Right renal cortex interstitium (tissue), 3 donors: Measurements from ENCODE around the gene KNTC1. TPM values are rescaled to one million over a fixed set of nuclear protein-coding genes. Genes with fewer than 3 reads are reported as not detected.
"Not testable (repeated sequence)": the region's sequence is repeated elsewhere in the genome, so short reads cannot be mapped to it uniquely, and the experiment has no call there.

Source experiments
- DNase-seq, 3 donors: peaks; one replicate each; pipeline ENCODE4 v3.0.0-alpha.2; 2013; ENCODE audit warnings: low read depth in 3 of 3, low spot score in 2 of 3
- polyA plus RNA-seq, 3 donors: library from polyadenylated mRNA; unstranded; fragments of 120-200 nt; gene quantifications; one replicate each; pipeline ENCODE4 v1.2.1, GENCODE V29; 2013; ENCODE audit not compliant: insufficient read length in 3 of 3

Gene KNTC1
- polyA plus RNA-seq, 3 donors, result 31.6 to 37.1 (median 32.3) TPM

DNA sequence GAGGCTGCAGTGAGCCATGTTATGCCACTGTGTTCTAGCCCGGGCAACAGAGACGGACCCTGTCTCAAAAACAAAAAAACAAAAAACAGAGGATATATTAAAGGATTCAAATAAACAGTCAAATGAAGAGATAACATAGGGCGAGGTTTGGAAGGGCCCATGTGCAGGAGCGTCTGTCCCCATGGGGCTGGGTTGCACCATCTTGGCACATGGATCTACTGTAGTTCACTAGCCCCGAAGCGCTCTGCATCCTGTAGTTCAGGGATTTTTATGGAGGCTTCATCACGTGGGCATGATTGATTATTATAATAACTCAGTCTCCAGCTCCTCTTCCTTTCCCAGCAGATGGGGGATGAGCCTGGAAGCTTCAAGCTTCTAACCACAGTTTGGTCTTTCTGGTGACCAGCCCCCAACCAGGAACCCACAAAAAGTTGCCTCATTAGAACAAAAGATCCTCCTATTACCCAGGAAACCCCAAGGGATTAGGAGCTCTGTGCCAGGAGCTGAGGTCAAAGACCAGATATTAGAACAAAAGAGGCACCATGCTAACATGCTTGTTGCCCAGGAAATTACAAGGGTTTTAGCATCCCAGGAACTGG, 116.3 kb downstream of the KNTC1 start:
- DNase-seq, result no peak

DNA sequence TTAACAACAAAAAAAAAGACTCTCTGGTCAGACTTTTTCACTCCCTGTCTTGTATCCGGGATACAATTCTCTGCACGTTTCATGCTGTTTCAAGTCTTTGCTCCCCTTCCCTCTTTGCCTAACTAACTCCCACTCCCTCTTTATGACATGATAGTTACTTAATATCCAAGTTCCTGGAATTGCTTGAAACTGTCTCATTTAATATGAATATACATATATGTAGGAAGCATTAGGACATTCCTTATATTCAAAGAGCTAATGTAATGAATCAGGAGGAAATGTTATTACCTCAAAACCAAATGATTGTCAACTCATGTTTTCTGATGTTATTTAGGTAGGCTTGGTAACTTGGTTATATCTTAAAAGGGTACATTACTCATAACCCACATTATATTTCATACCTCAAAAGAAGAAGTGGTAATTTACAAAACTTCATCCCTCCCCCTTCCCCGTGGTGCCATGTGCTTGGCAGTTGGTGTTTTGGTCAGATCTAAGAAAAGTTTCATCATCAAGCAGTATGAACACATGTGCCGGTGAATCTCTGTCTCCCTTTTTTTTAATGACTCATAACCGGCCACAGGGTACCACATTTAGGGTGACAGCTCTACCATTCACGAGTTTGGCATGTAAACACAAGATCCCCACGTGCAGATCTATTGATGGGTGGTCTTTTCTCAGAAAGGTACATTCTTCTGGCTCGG, 119.6 kb downstream of the KNTC1 start:
- no peak for DNase-seq

GRCh38 chr12:122651520-122652224, 124.6 kb downstream of the KNTC1 start:
- no peak for DNase-seq

DNA sequence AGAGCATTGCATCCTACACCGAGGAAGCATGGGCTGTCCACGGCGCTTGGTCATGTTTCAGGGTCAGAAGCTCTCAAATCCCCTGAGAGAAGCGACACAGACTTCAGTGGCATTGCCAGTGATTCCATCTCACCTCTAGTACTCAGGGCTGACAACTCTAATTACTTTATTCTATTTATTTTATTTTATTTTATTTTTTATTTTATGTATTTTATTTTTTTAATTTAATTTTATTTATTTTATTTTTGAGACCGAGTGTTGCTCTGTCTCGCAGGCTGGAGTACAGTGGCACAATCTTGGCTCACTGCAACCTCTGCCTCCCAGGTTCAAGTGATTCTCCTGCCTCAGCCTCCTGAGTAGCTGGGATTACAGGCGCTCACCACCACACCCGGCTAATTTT, 126.2 kb downstream of the KNTC1 start:
- not testable (repeated sequence) for DNase-seq

- DNase-seq, result no peak
These were observed 129.2 kb downstream of the KNTC1 start for GRCh38 chr12:122656298-122656697.

- DNase-seq, result no peak
These were observed 132.5 kb downstream of the KNTC1 start for GRCh38 chr12:122659579-122659978.

DNA sequence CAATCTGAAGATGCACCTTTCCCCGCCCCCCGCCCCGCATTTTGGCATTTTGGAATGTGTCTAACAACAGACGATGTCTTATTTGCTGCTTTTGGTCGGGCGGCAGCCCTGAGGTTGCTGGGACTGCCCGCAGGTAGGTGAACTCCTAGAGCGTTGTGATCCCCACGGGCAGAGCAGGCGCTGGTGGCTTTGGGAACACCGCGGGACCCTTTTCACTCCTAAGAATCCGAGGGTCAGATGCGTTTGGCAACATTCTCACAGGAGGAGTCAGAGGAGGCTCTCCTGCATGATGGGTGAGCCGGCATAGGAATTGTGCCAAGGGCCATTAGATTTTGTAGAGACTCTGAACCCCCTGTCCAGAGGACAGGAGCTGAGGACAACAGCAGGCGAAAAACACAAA, 134.2 kb downstream of the KNTC1 start:
- no peak for DNase-seq

DNA sequence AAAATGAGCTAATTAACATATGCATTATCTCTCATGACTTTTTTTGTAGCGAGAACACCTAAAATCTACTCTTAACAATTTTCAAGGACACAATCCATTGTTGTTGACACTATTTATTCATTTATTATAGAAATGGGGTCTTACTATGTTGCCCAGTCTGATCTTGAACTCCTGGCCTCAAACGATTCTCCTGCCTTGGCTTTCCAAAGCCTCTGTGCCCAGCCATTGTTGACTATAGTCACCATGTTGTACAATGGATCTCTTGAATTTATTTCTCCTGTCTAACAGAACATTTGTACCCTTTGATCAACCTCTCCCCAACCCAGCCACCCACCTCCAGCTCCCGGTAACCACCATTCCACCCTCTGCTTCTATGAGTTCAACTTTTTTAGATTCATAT, 134.9 kb downstream of the KNTC1 start:
- no peak for DNase-seq

DNA sequence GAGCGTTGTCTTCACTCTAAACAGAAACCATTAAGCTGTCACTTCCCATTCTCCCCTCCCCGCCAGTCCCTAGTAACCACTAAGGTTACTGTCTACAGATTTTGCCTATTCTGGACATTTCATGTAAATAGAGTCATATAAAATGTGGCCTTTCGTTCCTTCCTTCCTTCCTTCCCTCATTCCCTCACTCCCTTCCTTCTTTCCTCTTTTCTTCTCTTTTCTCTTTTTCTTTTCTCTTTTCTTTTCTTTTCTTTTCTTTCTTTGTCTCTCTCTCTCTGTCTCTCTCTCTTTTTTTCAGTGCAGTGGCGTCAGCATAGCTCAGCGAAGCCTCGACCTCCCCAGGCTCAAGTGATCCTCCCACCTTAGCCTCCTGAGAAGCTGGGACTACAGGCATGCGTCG, 138.3 kb downstream of the KNTC1 start:
- DNase-seq, result no peak

- no peak for DNase-seq
These were observed 138.7 kb downstream of the KNTC1 start for GRCh38 chr12:122665759-122666158.

- DNase-seq, result no peak
These were observed 141.2 kb downstream of the KNTC1 start for GRCh38 chr12:122668268-122668667.

DNA sequence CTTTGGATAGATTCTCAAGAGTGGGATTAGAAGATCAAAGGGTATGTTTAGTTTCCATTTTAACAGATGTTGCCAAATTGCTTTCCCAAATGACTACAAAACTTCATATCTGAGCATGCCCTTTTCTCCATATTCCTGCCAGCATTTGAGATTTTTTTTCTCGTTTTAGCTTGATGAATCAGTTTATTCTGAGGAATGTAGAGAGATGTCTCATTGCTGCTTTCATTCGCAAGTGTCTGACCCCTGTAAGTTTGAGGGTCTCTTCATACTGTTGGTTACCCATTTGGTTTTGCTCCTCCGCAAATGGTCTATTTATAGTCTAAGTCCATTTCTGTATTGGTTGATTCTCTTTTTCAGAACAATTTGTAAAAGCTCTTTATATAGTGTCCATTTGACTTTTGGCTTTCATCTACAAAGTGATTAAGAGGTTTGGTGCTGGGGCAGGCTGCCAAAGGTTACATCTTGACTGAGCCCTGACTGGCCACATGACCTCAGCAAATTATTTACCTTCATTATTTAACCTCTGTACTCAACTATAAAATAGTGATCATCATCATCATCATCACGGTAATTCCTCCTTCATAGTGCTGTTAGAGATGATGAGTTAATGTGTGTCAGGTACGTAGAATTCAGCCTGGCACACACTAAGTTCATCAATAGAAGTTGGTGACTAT, 142.5 kb downstream of the KNTC1 start:
- no peak for DNase-seq

- no peak for DNase-seq
These were observed 145.5 kb downstream of the KNTC1 start for GRCh38 chr12:122672515-122672914.

Other genes starting within 250 kb of the KNTC1 start
- gene CLIP1, start 104.6 kb upstream of the KNTC1 start, polyA plus RNA-seq, result 10 to 100 TPM; 41.1 to 43.0 (median 41.9) TPM
- 10 to 100 TPM; 34.3 to 36.8 (median 35.5) TPM for gene ZCCHC8, start 26.3 kb upstream of the KNTC1 start, polyA plus RNA-seq
- 100 to 1,000 TPM; 215 to 259 (median 225) TPM for gene RSRC2, start 313 bp upstream of the KNTC1 start, polyA plus RNA-seq
- gene HCAR2, start 176.1 kb downstream of the KNTC1 start, polyA plus RNA-seq, result under 1 TPM; 0.22 to 0.31 (median 0.24) TPM
- under 1 TPM; 0.18 to 0.28 (median 0.24) TPM for gene HCAR3, start 189.6 kb downstream of the KNTC1 start, polyA plus RNA-seq
- 1 to 10 TPM; 2.0 to 3.2 (median 2.4) TPM for gene HCAR1, start 203.6 kb downstream of the KNTC1 start, polyA plus RNA-seq
- 10 to 100 TPM; 82.7 to 94.2 (median 92.4) TPM for gene DENR, start 225.6 kb downstream of the KNTC1 start, polyA plus RNA-seq
- under 1 TPM; 0.21 to 0.49 (median 0.37) TPM for gene CCDC62, start 247.3 kb downstream of the KNTC1 start, polyA plus RNA-seq